PC-3 (cell line): ENCODE data around the gene RTTN.

Experiments used
- CTCF ChIP-seq: fragments of 300-600 bp; sonication (generic); conservative IDR thresholded peaks from 2 replicates; pipeline ENCODE4 v1.5.1; 2017; ENCODE audit warnings: antibody characterized with exemption, low read depth, mild to moderate bottlenecking, low read length
- EZH2 ChIP-seq: fragments of 300-600 bp; sonication (generic); IDR thresholded peaks from one replicate; pipeline ENCODE4 v1.6.1; 2017; ENCODE audit warnings: antibody characterized with exemption, mild to moderate bottlenecking, low read length; ENCODE audit not compliant: unreplicated experiment

DNA sequence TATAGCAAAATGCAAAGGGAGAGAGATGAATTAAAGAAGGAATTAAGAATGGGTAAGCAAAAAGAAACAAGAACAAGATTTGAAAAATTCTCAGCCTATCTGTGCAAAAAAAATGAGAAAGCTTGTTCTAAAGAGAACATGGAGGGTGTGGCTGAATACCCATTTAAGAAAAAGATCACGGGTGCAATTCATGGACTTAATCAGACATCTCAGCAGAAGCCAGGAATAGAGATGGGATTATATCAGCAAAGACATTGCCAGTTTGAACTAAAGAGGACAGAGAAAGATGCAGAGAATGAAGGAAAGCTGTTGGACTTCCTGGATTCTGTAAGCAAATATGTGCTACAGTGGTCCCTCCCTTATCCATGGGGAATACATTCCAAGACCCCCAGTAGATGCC is 115.6 kb downstream of the RTTN start:
- no peak for TF ChIP-seq CTCF
- TF ChIP-seq EZH2 = no peak
